Tibial artery (tissue), 4 donors: ENCODE measurements around the gene TKFC.

Experiments
- DNase-seq, 2 donors: peaks; one replicate each; pipeline ENCODE4 v3.0.0-alpha.2; 2019
- H3K27ac ChIP-seq, 2 donors: fragments of 200-600 bp; sonication (generic) in 1 of 2; 1 replicate in 1 of 2; 2 replicates in 1 of 2; pipeline ENCODE4 v1.5.1; 2018 to 2019; ENCODE audit warnings: mild to moderate bottlenecking in 1 of 2
- H3K27me3 ChIP-seq, 2 donors: fragments of 200-600 bp; sonication (generic) in 1 of 2; one replicate each; pipeline versions ENCODE4 v1.5.1 to v1.6.0; 2016 to 2019
- H3K36me3 ChIP-seq, 3 donors: fragments of 200-600 bp; sonication (generic) in 2 of 3; one replicate each; pipeline ENCODE4 v1.5.1; 2016 to 2019; ENCODE audit warnings: mild to moderate bottlenecking in 2 of 3
- H3K4me1 ChIP-seq, 4 donors: fragments of 200-600 bp; sonication (generic) in 2 of 4; 1 replicate in 3 of 4; 2 replicates in 1 of 4; pipeline ENCODE4 v1.5.1; 2016 to 2019
- H3K4me3 ChIP-seq, 2 donors: fragments of 200-600 bp; sonication (generic) in 1 of 2; 1 replicate in 1 of 2; 2 replicates in 1 of 2; pipeline ENCODE4 v1.5.1; 2018 to 2019; ENCODE audit warnings: mild to moderate bottlenecking in 2 of 2
- H3K9me3 ChIP-seq, 3 donors: fragments of 200-600 bp; sonication (generic) in 1 of 3; one replicate each; pipeline ENCODE4 v1.5.1; 2016 to 2019
- CTCF ChIP-seq, 2 experiments: fragments of 200-600 bp in 1 of 2; fragments of 450-650 bp in 1 of 2; IDR thresholded peaks; one replicate each; pipeline ENCODE4 v1.5.1; 2017 to 2019; ENCODE audit warnings: antibody characterized with exemption in 2 of 2, mild to moderate bottlenecking in 1 of 2, moderate library complexity in 1 of 2
- intact Hi-C: fragments of 100-400 bp; cut with DNase I; formaldehyde crosslinking; loops from one replicate; pipeline ENCODE4 v1.15.0; 2023; ENCODE audit warnings: low total_unique reads

TKFC gene

GRCh38 chr11:61370349-61371005, 37.4 kb downstream of the TKFC start:
- TF ChIP-seq CTCF (IDR thresholded peaks at IDR 0.05): no peak
- Histone ChIP-seq H3K4me1 (peaks cover 0 to 14% (median 2%) of the 10 kb centered on the region in 4 donors), H3K27ac (peak overlapping the region in 1 of 2 donors; percentile 3)

GRCh38 chr11:61372659-61373420, 39.8 kb downstream of the TKFC start:
- Histone ChIP-seq H3K27me3 (no peaks in the 10 kb centered on the region), H3K9me3 (no peaks in the 10 kb centered on the region), H3K4me3 (no peak overlapping the region), H3K27ac (peak overlapping the region in 1 of 2 donors; percentile 18), H3K4me1 (peaks cover 0 to 4% (median 2%) of the 10 kb centered on the region in 4 donors), H3K36me3 (peaks cover 17 to 53% (median 25%) of the 10 kb centered on the region in 3 donors)
- intact Hi-C loops: no loop called here
- no peak for DNase-seq
- TF ChIP-seq CTCF (IDR thresholded peaks at IDR 0.05): no peak

More at GRCh38 chr11:61370349-61371005, 37.4 kb downstream of the TKFC start:
- Histone ChIP-seq H3K27me3 (no peaks in the 10 kb centered on the region), H3K9me3 (no peaks in the 10 kb centered on the region), H3K4me3 (no peak overlapping the region), H3K36me3 (peaks cover 35 to 71% (median 47%) of the 10 kb centered on the region in 3 donors)
- no peak for DNase-seq
- intact Hi-C loops: no loop called here

- no peak for DNase-seq
Observed at GRCh38 chr11:61375761-61376108, 42.7 kb downstream of the TKFC start.

GRCh38 chr11:61377461-61378160, 44.6 kb downstream of the TKFC start:
- intact Hi-C loops: no loop called here
- Histone ChIP-seq H3K4me1 (peaks cover 0 to 24% (median 14%) of the 10 kb centered on the region in 4 donors), H3K27me3 (no peaks in the 10 kb centered on the region), H3K27ac (peak overlapping the region in 1 of 2 donors; percentile 87), H3K4me3 (no peak overlapping the region), H3K9me3 (no peaks in the 10 kb centered on the region), H3K36me3 (peaks cover 4 to 19% (median 6%) of the 10 kb centered on the region in 3 donors)
- no peak for TF ChIP-seq CTCF (IDR thresholded peaks at IDR 0.05)
- DNase-seq: no peak

More at GRCh38 chr11:61375761-61376108, 42.7 kb downstream of the TKFC start:
- Histone ChIP-seq H3K36me3 (peaks cover 4 to 24% (median 6%) of the 10 kb centered on the region in 3 donors), H3K4me1 (peaks cover 0 to 24% (median 14%) of the 10 kb centered on the region in 4 donors), H3K27me3 (no peaks in the 10 kb centered on the region), H3K9me3 (no peaks in the 10 kb centered on the region), H3K27ac (no peak overlapping the region), H3K4me3 (no peak overlapping the region)
- intact Hi-C loops: no loop called here
- no peak for TF ChIP-seq CTCF (IDR thresholded peaks at IDR 0.05)

GRCh38 chr11:61378713-61379313, 45.8 kb downstream of the TKFC start:
- Histone ChIP-seq H3K36me3 (peaks cover 4 to 19% (median 6%) of the 10 kb centered on the region in 3 donors), H3K9me3 (no peaks in the 10 kb centered on the region), H3K27ac (peak overlapping the region; percentile 54 to 87), H3K4me1 (peaks cover 0 to 24% (median 14%) of the 10 kb centered on the region in 4 donors), H3K27me3 (no peaks in the 10 kb centered on the region), H3K4me3 (no peak overlapping the region)
- peak; percentile 75 to 82 for DNase-seq
- TF ChIP-seq CTCF (IDR thresholded peaks at IDR 0.05): no peak
- intact Hi-C loops: loop anchor here (1.0 kb wide), 1 partner anchor 18 kb away; the partner anchor contains the start of gene CYB561A3
